Gastroesophageal sphincter (tissue), 3 donors: Measurements from ENCODE around the gene AR.

Source experiments
- CTCF ChIP-seq, 4 experiments: fragments of 200-600 bp in 2 of 4; fragments of 450-650 bp in 2 of 4; sonication (generic) in 1 of 4; IDR thresholded peaks; one replicate each; pipeline ENCODE4 v1.5.1; 2017 to 2019; ENCODE audit warnings: antibody characterized with exemption in 4 of 4, mild to moderate bottlenecking in 2 of 4, moderate library complexity in 2 of 4
- POLR2A ChIP-seq, 2 donors: fragments of 450-650 bp; IDR thresholded peaks; one replicate each; pipeline ENCODE4 v1.6.1; 2017; ENCODE audit warnings: antibody characterized with exemption in 2 of 2, mild to moderate bottlenecking in 2 of 2, moderate library complexity in 1 of 2
- POLR2AphosphoS5 ChIP-seq: sonication (generic); formaldehyde crosslinking; IDR thresholded peaks from one replicate; pipeline ENCODE4 v1.6.1; 2017; ENCODE audit warnings: antibody characterized with exemption

DNA sequence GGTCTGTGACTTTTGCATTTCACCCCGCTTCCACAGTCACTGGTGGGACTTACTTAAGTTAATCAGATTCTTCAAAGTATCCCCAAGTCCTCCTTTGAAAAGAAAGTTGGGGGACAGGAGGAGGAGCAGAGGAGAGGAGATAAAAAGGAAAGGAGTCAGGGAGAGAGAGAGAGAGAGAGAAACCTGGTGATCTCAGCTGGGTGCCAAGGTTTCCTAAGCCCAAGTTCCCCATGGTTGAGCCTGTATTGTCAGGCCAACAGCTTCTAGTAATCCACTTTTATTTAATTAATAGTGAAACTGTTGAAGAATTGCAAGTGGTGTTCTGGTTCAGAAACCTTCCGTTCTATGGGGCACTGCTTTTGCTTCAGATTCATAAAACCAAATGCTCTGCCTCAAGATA, 91.6 kb downstream of the AR start:
- TF ChIP-seq POLR2A (IDR thresholded peaks at IDR 0.05): no peak
- TF ChIP-seq CTCF (IDR thresholded peaks at IDR 0.05): no peak
- no peak for TF ChIP-seq POLR2AphosphoS5
